Panc1 (cell line): ENCODE data around the gene GCNT4. TPM values are rescaled to one million over a fixed set of nuclear protein-coding genes. Genes with fewer than 3 reads are reported as not detected.

Source experiments
- ATAC-seq: fragments of 200-7000 bp; cut with Tn5 transposase; 2 replicates; pipeline ENCODE4 v1.9.1; 2020; ENCODE audit warnings: mild to moderate bottlenecking, moderate library complexity
- BruUV-seq: library from RNA; stranded (reverse); fragments of 400-500 nt; replicated peaks from 2 replicates; lab custom pipeline; 2021; lab: Mats Ljungman, UMichigan
- CTCF ChIA-PET: fragments of 300-600 bp; sonication (Branson Sonifier 250); formaldehyde crosslinking; loops from one replicate; lab custom pipeline; 2022; ENCODE audit warnings: antibody characterized with exemption; lab: Charles Lee
- POLR2A ChIA-PET: fragments of 300-600 bp; sonication (Branson Sonifier 250); formaldehyde crosslinking; loops from one replicate; lab custom pipeline; 2022; ENCODE audit warnings: antibody characterized with exemption; lab: Charles Lee
- DNase-seq: peaks from one replicate; pipeline ENCODE4 v3.0.0-alpha.2; 2010; ENCODE audit warnings: low read depth, low spot score
- H3K27ac ChIP-seq: 2 replicates; pipeline ENCODE4 v1.5.1; 2011; ENCODE audit warnings: mild to moderate bottlenecking, low read length, inconsistent platforms
- H3K27me3 ChIP-seq: fragments of 200-500 bp; sonication (Bioruptor generic); 2 replicates; pipeline ENCODE4 v1.6.0; 2014; ENCODE audit warnings: low read length, inconsistent platforms; ENCODE audit not compliant: control insufficient read depth, insufficient read depth
- H3K36me3 ChIP-seq: fragments of 200-500 bp; sonication (Bioruptor generic); 2 replicates; pipeline ENCODE4 v1.5.1; 2014; ENCODE audit warnings: inconsistent platforms, mild to moderate bottlenecking, low read length, moderate library complexity; ENCODE audit not compliant: control insufficient read depth, insufficient read depth
- H3K4me1 ChIP-seq: 2 replicates; pipeline ENCODE4 v1.5.1; 2011; ENCODE audit warnings: inconsistent platforms, mild to moderate bottlenecking, low read length, moderate library complexity; ENCODE audit not compliant: control insufficient read depth, insufficient read depth
- H3K4me3 ChIP-seq, 2 experiments: 2 replicates each; pipeline ENCODE4 v1.5.1; 2011 to 2012; ENCODE audit warnings: low read depth in 2 of 2, low read length in 2 of 2, mild to moderate bottlenecking in 2 of 2, inconsistent platforms in 1 of 2, moderate library complexity in 1 of 2
- H3K9me3 ChIP-seq: fragments of 200-500 bp; sonication (Bioruptor generic); 2 replicates; pipeline ENCODE4 v1.5.1; 2014; ENCODE audit warnings: low read depth, mild to moderate bottlenecking, inconsistent platforms, low read length, moderate library complexity; ENCODE audit not compliant: control insufficient read depth, insufficient read depth
- CTCF ChIP-seq: fragments of 450-650 bp; IDR thresholded peaks from 2 replicates; pipeline ENCODE4 v1.5.1; 2017; ENCODE audit warnings: mild to moderate bottlenecking
- POLR2AphosphoS5 ChIP-seq: IDR thresholded peaks from 2 replicates; pipeline ENCODE4 v1.6.1; 2012; ENCODE audit warnings: mild to moderate bottlenecking, low read depth, low read length, moderate library complexity
- SIN3A ChIP-seq: IDR thresholded peaks from 2 replicates; pipeline ENCODE4 v1.6.1; 2012; ENCODE audit warnings: low read depth, mild to moderate bottlenecking, low read length, moderate library complexity, borderline replicate concordance; ENCODE audit not compliant: insufficient read depth
- TCF7L2 ChIP-seq: IDR thresholded peaks from 2 replicates; pipeline ENCODE4 v1.6.1; 2011; ENCODE audit warnings: mild to moderate bottlenecking, low read depth, low read length, inconsistent platforms
- in situ Hi-C: cut with HindIII; loops from 2 replicates; pipeline ENCODE4 v1.10.0; 2016; ENCODE audit warnings: low sequenced_read_pairs, low pct_unique_long_range_greater_than_20kb
- intact Hi-C: fragments of 100-400 bp; cut with micrococcal nuclease; formaldehyde crosslinking; loops from one replicate; pipeline ENCODE4 v1.10.0; 2022; ENCODE audit not compliant: unreplicated experiment
- total RNA-seq: library from RNA; stranded (reverse); gene quantifications from one replicate; pipeline ENCODE4 v1.2.1, GENCODE V29; 2021; ENCODE audit not compliant: unreplicated experiment
- TF ChIP-seq, protein P1 (sequence below), 2 experiments: IDR thresholded peaks; 2 replicates each; pipeline ENCODE4 v1.6.1; 2011 to 2012; ENCODE audit warnings: low read depth in 2 of 2, control low read depth in 1 of 2, low read length in 1 of 2, mild to moderate bottlenecking in 1 of 2, moderate library complexity in 1 of 2; ENCODE audit not compliant: insufficient read depth in 1 of 2

The GCNT4 gene
- total RNA-seq, 1 experiment from 2014 or later, result 0.33 TPM

GRCh38 chr5:75058986-75059535 lies 6.7 kb upstream of the GCNT4 start:
- intact Hi-C loops, result no loop called here
- TF ChIP-seq, protein P1, sequence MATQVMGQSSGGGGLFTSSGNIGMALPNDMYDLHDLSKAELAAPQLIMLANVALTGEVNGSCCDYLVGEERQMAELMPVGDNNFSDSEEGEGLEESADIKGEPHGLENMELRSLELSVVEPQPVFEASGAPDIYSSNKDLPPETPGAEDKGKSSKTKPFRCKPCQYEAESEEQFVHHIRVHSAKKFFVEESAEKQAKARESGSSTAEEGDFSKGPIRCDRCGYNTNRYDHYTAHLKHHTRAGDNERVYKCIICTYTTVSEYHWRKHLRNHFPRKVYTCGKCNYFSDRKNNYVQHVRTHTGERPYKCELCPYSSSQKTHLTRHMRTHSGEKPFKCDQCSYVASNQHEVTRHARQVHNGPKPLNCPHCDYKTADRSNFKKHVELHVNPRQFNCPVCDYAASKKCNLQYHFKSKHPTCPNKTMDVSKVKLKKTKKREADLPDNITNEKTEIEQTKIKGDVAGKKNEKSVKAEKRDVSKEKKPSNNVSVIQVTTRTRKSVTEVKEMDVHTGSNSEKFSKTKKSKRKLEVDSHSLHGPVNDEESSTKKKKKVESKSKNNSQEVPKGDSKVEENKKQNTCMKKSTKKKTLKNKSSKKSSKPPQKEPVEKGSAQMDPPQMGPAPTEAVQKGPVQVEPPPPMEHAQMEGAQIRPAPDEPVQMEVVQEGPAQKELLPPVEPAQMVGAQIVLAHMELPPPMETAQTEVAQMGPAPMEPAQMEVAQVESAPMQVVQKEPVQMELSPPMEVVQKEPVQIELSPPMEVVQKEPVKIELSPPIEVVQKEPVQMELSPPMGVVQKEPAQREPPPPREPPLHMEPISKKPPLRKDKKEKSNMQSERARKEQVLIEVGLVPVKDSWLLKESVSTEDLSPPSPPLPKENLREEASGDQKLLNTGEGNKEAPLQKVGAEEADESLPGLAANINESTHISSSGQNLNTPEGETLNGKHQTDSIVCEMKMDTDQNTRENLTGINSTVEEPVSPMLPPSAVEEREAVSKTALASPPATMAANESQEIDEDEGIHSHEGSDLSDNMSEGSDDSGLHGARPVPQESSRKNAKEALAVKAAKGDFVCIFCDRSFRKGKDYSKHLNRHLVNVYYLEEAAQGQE (IDR thresholded peaks at IDR 0.05; ENCODE audit: insufficient read depth in 1 of 2, low read depth in 2 of 2, low read length in 1 of 2), result no peak
- TF ChIP-seq TCF7L2 (no peak), CTCF (no peak), POLR2AphosphoS5 (no peak), SIN3A (no peak)
- H3K36me3 ChIP-seq, result no peaks in the 10 kb centered on the region
- ChIA-PET CTCF (no interaction called here), POLR2A (no interaction called here)
- H3K4me1 ChIP-seq, result peaks cover 3% of the 10 kb centered on the region; the same call in 1 of the 2 replicates
- BruUV-seq, result no TSS peak
- no peak overlapping the region for H3K4me3 ChIP-seq
- in situ Hi-C loops, result no loop called here
- H3K27me3 ChIP-seq, result no peaks in the 10 kb centered on the region; the same call in 1 of the 2 replicates
- DNase-seq (no peak), ATAC-seq (no peak)
- H3K9me3 ChIP-seq, result no peaks in the 10 kb centered on the region
- H3K27ac ChIP-seq, result no peak overlapping the region

DNA sequence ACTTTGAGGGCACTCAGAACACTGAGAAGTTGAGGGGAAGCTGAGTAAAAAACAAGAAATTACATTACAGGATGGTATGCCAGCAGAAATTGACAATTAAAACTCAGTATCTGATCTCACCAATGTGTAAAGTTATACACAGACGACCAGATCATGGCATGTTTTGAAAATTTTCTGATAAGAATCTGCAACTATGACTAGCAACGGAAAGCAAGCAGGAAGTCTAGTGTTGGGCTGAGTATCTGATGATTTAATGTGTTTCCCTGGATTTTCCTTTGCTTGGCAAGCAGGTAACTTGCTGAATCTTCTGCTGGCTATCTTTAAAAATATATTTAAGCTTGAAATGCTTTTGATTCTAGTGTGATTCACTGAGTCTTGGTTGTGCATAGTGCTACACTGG lies 5.2 kb upstream of the GCNT4 start:
- H3K36me3 ChIP-seq, result no peaks in the 10 kb centered on the region
- H3K27me3 ChIP-seq, result no peaks in the 10 kb centered on the region; the same call in 1 of the 2 replicates
- no peak for TF ChIP-seq CTCF
- no peak for TF ChIP-seq SIN3A
- no peak for TF ChIP-seq TCF7L2
- no peak for TF ChIP-seq POLR2AphosphoS5
- TF ChIP-seq, protein P1 (IDR thresholded peaks at IDR 0.05; ENCODE audit: insufficient read depth in 1 of 2, low read depth in 2 of 2, low read length in 1 of 2), result no peak
- no peaks in the 10 kb centered on the region for H3K9me3 ChIP-seq
- peaks cover 3% of the 10 kb centered on the region; the same call in 1 of the 2 replicates for H3K4me1 ChIP-seq
- ChIA-PET POLR2A (no interaction called here), CTCF (no interaction called here)
- in situ Hi-C loops (no loop called here), intact Hi-C loops (no loop called here)
- ATAC-seq, result no peak
- no peak overlapping the region for H3K27ac ChIP-seq
- no TSS peak for BruUV-seq
- DNase-seq, result no peak
- H3K4me3 ChIP-seq, result no peak overlapping the region
